ENCODE measurements around the gene DIP2C.

DNA sequence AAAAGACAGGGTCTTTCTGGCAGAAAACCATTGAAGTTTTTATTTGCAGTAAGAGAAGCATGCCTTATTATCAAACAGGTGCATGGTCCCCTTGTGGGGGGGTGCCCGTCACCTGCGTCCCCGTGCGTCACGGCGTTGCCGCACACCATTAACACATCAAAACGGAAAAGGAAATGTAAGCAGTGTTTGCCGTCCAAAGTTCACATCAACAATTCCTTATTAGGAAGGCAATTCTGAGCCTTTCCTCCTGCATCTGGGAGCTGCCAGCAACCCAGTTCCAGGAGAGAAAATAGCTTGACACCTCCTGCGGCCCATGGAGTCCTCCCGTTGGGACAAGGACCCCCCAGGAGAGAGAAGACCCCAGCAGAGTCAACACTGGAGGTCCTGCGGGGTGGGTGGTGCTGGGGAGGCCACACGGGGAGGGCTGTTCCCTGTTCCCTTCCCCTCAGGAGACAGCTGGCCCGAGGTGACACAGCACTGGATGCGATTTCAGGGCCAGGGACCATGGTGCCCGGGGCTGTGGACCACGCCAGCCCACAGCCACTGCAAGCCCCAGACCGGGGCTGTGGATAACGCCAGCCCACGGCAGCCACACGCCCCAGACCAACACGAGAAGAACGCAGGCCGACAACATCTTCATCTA is 39.5 kb downstream of the DIP2C start:
- TF ChIP-seq, protein P1, sequence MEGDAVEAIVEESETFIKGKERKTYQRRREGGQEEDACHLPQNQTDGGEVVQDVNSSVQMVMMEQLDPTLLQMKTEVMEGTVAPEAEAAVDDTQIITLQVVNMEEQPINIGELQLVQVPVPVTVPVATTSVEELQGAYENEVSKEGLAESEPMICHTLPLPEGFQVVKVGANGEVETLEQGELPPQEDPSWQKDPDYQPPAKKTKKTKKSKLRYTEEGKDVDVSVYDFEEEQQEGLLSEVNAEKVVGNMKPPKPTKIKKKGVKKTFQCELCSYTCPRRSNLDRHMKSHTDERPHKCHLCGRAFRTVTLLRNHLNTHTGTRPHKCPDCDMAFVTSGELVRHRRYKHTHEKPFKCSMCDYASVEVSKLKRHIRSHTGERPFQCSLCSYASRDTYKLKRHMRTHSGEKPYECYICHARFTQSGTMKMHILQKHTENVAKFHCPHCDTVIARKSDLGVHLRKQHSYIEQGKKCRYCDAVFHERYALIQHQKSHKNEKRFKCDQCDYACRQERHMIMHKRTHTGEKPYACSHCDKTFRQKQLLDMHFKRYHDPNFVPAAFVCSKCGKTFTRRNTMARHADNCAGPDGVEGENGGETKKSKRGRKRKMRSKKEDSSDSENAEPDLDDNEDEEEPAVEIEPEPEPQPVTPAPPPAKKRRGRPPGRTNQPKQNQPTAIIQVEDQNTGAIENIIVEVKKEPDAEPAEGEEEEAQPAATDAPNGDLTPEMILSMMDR (IDR thresholded peaks at IDR 0.05), result no peak
- TF ChIP-seq POLR2A (IDR thresholded peaks at IDR 0.05), result no peak
